Vagina (tissue), 2 donors: ENCODE data around the gene IGHMBP2.

Source experiments
- POLR2A ChIP-seq, 2 donors: fragments of 450-650 bp; IDR thresholded peaks; one replicate each; pipeline ENCODE4 v1.6.1; 2017; ENCODE audit warnings: antibody characterized with exemption in 2 of 2, mild to moderate bottlenecking in 2 of 2, moderate library complexity in 2 of 2
- POLR2AphosphoS5 ChIP-seq, 2 donors: sonication (generic); formaldehyde crosslinking; IDR thresholded peaks; one replicate each; pipeline ENCODE4 v1.9.0; 2017; ENCODE audit warnings: antibody characterized with exemption in 2 of 2, mild to moderate bottlenecking in 2 of 2, low read depth in 1 of 2; ENCODE audit not compliant: insufficient read depth in 1 of 2
- TF ChIP-seq, protein P1 (sequence below), 3 experiments: fragments of 450-650 bp in 2 of 3; fragments of 200-600 bp in 1 of 3; sonication (generic) in 1 of 3; IDR thresholded peaks; one replicate each; pipeline ENCODE4 v1.5.1; 2017 to 2019; ENCODE audit warnings: antibody characterized with exemption in 3 of 3, mild to moderate bottlenecking in 2 of 3, moderate library complexity in 2 of 3

DNA sequence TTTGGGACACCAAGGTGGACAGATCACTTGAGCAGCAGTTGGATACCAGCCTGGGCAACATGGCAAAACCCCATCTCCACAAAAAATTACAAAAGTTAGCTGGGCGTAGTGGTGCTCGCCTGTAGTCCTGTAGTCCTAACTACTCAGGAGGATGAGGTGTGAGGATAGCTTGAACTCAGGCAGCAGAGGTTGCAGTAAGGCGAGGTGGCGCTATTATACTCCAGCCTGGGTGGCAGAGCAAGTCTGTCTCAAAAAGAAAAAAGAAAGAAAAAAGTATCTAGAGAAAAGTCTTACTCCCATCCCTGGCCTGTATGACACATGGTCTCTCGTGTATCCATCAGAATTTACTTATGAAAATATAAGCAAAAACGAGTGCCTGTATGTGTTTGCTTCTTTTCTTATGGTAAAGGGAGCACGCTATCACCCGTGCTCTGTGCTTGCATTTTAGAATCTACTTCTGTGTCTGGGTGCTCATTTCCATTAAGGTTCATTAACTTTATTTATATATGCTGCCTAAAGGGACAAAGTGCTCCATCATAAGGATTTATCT, 46.6 kb upstream of the IGHMBP2 start:
- TF ChIP-seq, protein P1, sequence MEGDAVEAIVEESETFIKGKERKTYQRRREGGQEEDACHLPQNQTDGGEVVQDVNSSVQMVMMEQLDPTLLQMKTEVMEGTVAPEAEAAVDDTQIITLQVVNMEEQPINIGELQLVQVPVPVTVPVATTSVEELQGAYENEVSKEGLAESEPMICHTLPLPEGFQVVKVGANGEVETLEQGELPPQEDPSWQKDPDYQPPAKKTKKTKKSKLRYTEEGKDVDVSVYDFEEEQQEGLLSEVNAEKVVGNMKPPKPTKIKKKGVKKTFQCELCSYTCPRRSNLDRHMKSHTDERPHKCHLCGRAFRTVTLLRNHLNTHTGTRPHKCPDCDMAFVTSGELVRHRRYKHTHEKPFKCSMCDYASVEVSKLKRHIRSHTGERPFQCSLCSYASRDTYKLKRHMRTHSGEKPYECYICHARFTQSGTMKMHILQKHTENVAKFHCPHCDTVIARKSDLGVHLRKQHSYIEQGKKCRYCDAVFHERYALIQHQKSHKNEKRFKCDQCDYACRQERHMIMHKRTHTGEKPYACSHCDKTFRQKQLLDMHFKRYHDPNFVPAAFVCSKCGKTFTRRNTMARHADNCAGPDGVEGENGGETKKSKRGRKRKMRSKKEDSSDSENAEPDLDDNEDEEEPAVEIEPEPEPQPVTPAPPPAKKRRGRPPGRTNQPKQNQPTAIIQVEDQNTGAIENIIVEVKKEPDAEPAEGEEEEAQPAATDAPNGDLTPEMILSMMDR (IDR thresholded peaks at IDR 0.05) = no peak
- TF ChIP-seq POLR2A (IDR thresholded peaks at IDR 0.05) (no peak), POLR2AphosphoS5 (IDR thresholded peaks at IDR 0.05; ENCODE audit: insufficient read depth in 1 of 2, low read depth in 1 of 2) (no peak)
